Activated effector memory CD4-positive, alpha-beta T cell treated with anti-CD3 and anti-CD28 coated beads, Interleukin-2, amount 50 U/mL, for 16 hours (primary cell): ENCODE results near the gene SIM2.

Source experiments
- DNase-seq: peaks from one replicate; pipeline ENCODE4 v3.0.0-alpha.2; 2020

Gene SIM2

DNA sequence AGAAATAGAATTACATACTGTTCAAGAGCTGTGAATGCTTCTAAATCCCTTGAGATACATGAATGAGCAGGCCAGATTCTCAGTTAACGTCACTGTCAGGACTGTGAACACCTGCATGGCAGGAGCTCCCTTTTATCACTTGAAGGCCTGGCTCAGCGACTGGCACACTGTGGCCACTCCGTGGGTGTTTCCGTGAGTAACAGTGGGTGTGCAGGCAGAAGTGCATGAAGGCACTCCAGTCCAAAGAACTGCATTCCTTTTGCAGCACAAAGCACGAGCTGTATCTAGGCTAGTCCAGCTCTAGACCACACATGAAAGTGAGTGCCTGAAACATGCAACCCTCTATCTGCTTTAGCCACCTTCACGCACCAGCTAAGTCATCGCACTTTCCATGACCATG is 9.6 kb upstream of the SIM2 start:
- DNase-seq = no peak

- DNase-seq = no peak
These were observed 8.0 kb upstream of the SIM2 start for GRCh38 chr21:36690628-36691554.

- no peak for DNase-seq
These were observed 7.3 kb upstream of the SIM2 start for GRCh38 chr21:36691555-36692041.

GRCh38 chr21:36692114-36692834 is 6.6 kb upstream of the SIM2 start:
- DNase-seq = no peak

DNA sequence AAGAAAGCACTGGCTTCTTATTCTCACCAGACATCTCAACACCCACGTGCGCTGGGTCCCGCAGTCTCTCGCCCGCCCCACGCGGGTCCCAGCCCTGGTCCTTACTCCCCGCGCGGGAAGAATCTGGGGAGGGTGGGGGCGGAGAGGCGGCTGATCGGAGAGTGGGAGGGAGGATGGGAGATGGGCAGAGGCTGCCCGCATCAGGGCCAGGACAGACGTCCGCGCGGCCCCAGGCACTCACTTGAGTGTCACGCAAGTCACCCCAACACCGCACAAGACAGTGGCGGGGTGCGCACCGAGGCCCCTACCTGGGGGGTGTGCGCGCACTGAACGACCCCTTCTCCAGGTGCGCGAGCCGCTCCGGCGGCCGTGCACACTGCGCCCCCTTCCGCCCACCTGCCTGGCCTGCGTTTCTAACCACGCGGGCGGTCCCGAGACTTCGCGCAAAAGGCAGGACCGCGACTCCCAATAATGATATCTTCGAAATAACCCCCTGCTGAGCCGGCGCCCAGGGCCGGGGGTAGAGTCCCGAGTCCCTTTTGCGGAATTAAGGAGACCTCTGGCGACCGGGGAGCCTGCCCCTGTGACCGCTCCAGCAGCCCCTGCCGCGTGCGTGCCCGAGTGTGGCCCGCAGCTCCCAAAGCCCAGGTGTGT is 6.0 kb upstream of the SIM2 start:
- DNase-seq = no peak

GRCh38 chr21:36693489-36694030 is 5.4 kb upstream of the SIM2 start:
- no peak for DNase-seq

DNA sequence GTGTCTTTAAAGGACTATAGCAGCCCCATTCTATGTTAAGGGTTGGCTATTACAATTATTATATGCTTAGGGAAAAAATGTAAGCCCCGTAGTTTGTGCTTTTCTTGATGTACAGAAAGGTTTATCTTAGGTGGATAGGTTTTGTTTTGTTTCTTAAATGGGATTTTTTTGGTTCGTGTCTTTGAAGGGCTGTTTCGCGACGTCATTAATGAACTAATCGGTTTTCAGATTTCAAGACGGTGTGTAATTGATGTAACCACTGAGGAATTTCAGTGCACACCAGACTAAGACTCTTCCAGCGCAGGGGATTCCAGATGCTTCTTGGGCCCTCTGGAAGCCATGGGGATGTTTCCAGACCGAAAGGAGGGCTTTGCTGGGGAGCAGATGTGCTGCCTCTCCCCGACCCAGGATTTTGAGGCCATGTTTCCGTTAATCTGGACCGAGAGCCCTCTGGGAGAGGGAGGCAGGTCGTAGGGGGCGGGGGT is 4.8 kb upstream of the SIM2 start:
- no peak for DNase-seq

- DNase-seq = no peak
These were observed 4.2 kb upstream of the SIM2 start for GRCh38 chr21:36694593-36695282.

- DNase-seq = no peak
These were observed 3.7 kb upstream of the SIM2 start for GRCh38 chr21:36695283-36695634.

DNA sequence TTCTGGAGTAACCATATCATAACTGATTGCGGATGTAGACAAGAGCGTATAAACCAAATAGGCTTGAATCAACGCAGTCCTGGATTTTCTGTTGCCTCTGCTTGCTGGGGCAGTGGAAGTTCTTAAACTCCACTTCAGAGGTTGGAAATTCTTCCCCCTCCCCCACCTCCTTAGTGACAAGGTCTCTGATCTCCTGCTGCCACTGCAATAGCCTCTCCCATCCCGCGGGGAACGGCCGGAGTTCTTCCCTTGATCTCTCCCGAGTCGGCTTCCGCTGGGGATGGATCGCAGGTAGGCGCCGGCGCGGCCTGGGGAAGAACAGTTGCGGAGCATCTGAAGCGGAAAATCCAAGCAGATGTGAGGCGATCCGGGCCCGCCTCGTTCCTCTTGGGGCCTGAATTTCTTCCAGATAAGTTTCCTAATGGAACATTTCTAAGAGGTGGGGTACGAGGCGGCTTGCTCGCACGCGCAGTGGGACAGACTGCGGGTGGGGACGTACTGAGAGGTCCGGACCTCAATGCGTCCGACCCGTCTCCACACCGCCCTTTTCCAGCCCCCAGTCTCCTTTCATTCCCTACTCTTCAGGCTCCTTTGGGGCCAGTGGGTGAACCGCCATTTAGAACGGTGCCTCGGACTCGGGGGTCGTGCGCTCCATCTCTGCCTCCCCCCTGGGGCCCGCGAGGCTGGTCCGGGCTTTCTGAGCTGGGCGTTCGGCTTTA is 3.1 kb upstream of the SIM2 start:
- no peak for DNase-seq

DNA sequence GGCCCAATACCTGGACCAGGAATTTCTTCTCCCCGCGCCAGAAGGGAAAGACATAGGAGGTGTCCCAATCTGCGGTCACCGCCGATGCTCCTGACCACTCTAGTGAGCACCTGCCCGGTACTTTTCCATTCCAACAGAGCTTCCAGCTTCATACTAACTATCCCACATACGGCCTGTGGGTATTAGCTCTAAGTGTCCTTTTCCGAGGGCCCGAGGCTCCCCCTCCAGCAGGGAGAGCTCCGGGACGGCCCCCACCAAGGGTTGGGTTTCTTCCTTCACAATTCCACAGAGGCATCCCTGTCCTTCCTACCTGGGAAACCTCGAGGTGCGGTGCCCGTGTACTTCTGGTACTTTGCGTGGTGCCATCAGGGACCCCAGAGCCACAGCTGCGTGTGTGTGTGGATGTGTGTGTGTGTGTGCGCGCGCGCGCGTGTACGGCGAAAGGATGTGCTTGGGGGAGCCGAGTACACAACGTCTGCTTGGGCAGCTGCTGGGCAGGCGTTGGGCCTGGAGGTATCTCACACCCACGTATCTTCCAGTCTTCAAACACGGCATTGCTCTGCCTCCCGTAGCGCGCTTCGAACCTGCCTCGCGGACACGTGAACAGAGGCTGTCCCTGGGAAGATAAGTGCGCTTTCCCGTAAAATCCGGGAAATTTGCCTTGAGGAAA is 2.4 kb upstream of the SIM2 start:
- no peak for DNase-seq

DNA sequence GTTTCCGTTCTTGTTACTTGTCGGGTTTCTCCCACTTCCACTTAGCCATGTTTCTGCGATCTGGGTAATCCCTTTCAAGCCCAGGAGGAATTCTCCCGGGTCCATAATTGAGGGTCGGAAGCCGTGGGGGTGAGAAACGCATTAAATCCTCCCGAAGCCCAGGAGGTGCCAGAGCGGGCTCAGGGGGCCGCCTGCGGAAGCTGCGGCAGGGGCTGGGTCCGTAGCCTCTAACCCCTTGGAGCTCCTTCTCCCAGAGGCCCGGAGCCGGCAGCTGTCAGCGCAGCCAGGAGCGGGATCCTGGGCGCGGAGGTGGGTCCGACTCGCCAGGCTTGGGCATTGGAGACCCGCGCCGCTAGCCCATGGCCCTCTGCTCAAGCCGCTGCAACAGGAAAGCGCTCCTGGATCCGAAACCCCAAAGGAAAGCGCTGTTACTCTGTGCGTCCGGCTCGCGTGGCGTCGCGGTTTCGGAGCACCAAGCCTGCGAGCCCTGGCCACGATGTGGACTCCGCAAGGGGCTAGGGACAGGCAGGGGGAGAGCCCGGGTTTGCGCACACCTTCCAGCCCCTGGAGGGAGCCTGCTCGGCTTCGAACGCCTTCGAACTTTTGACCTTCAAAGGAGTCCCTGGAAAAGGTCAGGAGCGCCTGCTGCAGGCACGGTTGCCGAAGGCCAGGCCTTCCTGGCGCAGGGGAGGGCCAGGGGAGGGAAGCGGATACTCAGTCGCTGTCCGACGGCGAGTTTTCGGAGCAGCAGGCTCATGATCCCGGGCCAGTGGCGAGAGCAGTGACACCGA is 1.7 kb upstream of the SIM2 start:
- no peak for DNase-seq

GRCh38 chr21:36697851-36698384 is 997 bp upstream of the SIM2 start:
- no peak for DNase-seq

- no peak for DNase-seq
These were observed 432 bp upstream of the SIM2 start for GRCh38 chr21:36698385-36698980.

GRCh38 chr21:36699546-36700294 is 805 bp downstream of the SIM2 start:
- no peak for DNase-seq

GRCh38 chr21:36700295-36700970 is 1.5 kb downstream of the SIM2 start:
- no peak for DNase-seq

GRCh38 chr21:36700971-36701755 is 2.2 kb downstream of the SIM2 start:
- no peak for DNase-seq
